Heart left ventricle (tissue), 13 donors: ENCODE results near the gene MORC3.

Experiments used
- POLR2A ChIP-seq, 2 donors: fragments of 450-650 bp; IDR thresholded peaks; one replicate each; pipeline ENCODE4 v1.6.1; 2017; ENCODE audit warnings: antibody characterized with exemption in 2 of 2, mild to moderate bottlenecking in 2 of 2, moderate library complexity in 2 of 2
- TF ChIP-seq, protein P1 (sequence below), 12 donors: fragments of 200-600 bp; sonication (generic) in 4 of 12; IDR thresholded peaks; one replicate each; pipeline versions ENCODE4 v1.5.0 to v1.8.0; 2018 to 2022; ENCODE audit warnings: antibody characterized with exemption in 12 of 12, mild to moderate bottlenecking in 5 of 12
- donor health status: ischemic (EF 13 %, LVEDD 7.1; RV severe dilation, severe dysfunction).
- donor health status: DM: no; HTN: yes; CAD: no.
- donor health status: DM: no; HTN: no; CAD: no.
- donor health status: ischemic (EF 25% LVEDD 6.9; RV normal size, moderate dysfunction).
- donor health status: ischemic (EF 25% LVEDD 5.7; RV mildly dilated, moderate dysfunction).
- donor health status: ischemic (EF 35%, LVEDD 5.7; RV mildly dilated, moderate dysfunction).
- donor health status: nonischemic (EF 11% LVEDD 7.7; RV severe dilation, severe dysfunction).
- donor health status: DM: yes; HTN: yes; CAD: no.
- donor health status: PGD.
- donor health status: ischemic (EF 29% LVEDD 5.4; RV normal size, mild dysfunction).
- donor health status: nonischemic (EF 23%, LVEDD 6.1; RV moderate dilation, normal function).

DNA sequence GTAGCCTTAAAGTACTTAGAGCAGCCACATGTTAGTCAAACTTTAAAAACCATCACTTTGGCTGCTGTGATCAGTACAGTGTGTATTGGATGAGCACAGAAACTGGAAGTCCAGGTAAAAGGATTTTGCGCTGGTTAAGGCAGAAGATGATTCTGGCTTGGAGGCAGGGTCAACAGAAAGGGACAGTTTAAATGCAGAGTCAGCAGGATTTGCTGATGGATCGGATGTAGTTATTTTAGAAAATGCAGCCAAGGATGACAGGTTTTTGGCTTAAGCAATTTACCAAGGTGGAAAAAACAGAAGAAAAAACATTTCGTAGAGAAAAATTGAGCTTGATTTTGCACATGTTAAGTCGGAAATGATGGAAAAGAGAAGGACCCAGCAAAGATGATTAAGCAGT, 45.9 kb upstream of the MORC3 start:
- TF ChIP-seq, protein P1, sequence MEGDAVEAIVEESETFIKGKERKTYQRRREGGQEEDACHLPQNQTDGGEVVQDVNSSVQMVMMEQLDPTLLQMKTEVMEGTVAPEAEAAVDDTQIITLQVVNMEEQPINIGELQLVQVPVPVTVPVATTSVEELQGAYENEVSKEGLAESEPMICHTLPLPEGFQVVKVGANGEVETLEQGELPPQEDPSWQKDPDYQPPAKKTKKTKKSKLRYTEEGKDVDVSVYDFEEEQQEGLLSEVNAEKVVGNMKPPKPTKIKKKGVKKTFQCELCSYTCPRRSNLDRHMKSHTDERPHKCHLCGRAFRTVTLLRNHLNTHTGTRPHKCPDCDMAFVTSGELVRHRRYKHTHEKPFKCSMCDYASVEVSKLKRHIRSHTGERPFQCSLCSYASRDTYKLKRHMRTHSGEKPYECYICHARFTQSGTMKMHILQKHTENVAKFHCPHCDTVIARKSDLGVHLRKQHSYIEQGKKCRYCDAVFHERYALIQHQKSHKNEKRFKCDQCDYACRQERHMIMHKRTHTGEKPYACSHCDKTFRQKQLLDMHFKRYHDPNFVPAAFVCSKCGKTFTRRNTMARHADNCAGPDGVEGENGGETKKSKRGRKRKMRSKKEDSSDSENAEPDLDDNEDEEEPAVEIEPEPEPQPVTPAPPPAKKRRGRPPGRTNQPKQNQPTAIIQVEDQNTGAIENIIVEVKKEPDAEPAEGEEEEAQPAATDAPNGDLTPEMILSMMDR (IDR thresholded peaks at IDR 0.05), result no peak
- TF ChIP-seq POLR2A (IDR thresholded peaks at IDR 0.05), result no peak
